ENCODE results near the gene RAPGEF2. TPM values are rescaled to one million over a fixed set of nuclear protein-coding genes. Genes with fewer than 3 reads are reported as not detected.
A peak's percentile ranks its signal among the peaks of the same experiment; 100 is the strongest.

RAPGEF2 gene
- total RNA-seq, 1 experiment from 2014 or later: 37.1 TPM

- Histone ChIP-seq H4K91ac (ENCODE audit: insufficient read length, low read depth, low read length) (no peak overlapping the region), H4K8ac (replicated peaks; ENCODE audit: insufficient read length, low read depth, low read length) (no peak overlapping the region), H4K5ac (ENCODE audit: insufficient read length, low read depth, low read length) (no peak overlapping the region), H3K79me1 (ENCODE audit: insufficient read depth, low read depth, low read length, poor library complexity, severe bottlenecking) (no peaks in the 10 kb centered on the region), H2AFZ (ENCODE audit: low read length) (no peak overlapping the region), H3K14ac (ENCODE audit: insufficient read depth, low read length) (no peak overlapping the region), H3K4ac (ENCODE audit: low read depth, low read length) (no peak overlapping the region), H2AK5ac (ENCODE audit: insufficient read length, low read length) (no peak overlapping the region), H3K9ac (ENCODE audit: extremely low read depth, insufficient read length, low read length) (no peak overlapping the region), H3K27ac (ENCODE audit: insufficient read length, low read depth, low read length) (no peak overlapping the region), H3T11ph (ENCODE audit: low read length) (no peak overlapping the region), H3K23ac (ENCODE audit: insufficient read length, low read depth, low read length) (no peak overlapping the region), H2BK20ac (ENCODE audit: low read depth, low read length, poor library complexity, severe bottlenecking) (no peak overlapping the region), H3K18ac (ENCODE audit: insufficient read length, low read depth, low read length) (no peak overlapping the region), H4K20me1 (ENCODE audit: control insufficient read depth, insufficient read depth, insufficient read length) (no peaks in the 10 kb centered on the region), H3K4me1 (ENCODE audit: insufficient read depth, low read length) (peaks cover 3% of the 10 kb centered on the region; the same call in 1 of the 2 replicates), H3K23me2 (ENCODE audit: insufficient read length, low read depth, low read length, poor library complexity, severe bottlenecking) (no peaks in the 10 kb centered on the region), H2BK5ac (ENCODE audit: insufficient read length, low read length) (no peak overlapping the region), H3K79me2 (ENCODE audit: insufficient read depth, low read length) (no peaks in the 10 kb centered on the region), H2BK12ac (ENCODE audit: insufficient read length, low read depth, low read length) (no peak overlapping the region), H2BK15ac (ENCODE audit: low read depth, low read length) (no peak overlapping the region), H3K56ac (ENCODE audit: insufficient read length, low read depth, low read length) (no peak overlapping the region), H3K27me3 (ENCODE audit: insufficient read depth, low read length) (no peaks in the 10 kb centered on the region), H3K4me2 (ENCODE audit: insufficient read depth, insufficient read length, low read length) (no peak overlapping the region), H2BK120ac (ENCODE audit: low read depth, low read length, poor library complexity, severe bottlenecking) (no peak overlapping the region), H3K9me3 (ENCODE audit: control insufficient read depth, low read depth, low read length) (no peaks in the 10 kb centered on the region)
- Mint-ChIP-seq H3K27ac (0 out of 7 replicates have a peak overlapping the region, but pooled peaks of 1 of the 3 experiments have one; percentile 16), H3K36me3 (ENCODE audit: insufficient read depth in 1 of 3, low read depth in 3 of 3) (peaks cover 0 to 3% (median 0%) of the 10 kb centered on the region in 3 experiments; a peak in 1 of 7 replicates), H3K9me3 (no peaks in the 10 kb centered on the region), H3K4me1 (peaks cover 20 to 27% of the 10 kb centered on the region in 2 experiments), H3K4me3 (no peak overlapping the region), H3K27me3 (ENCODE audit: low read depth) (no peaks in the 10 kb centered on the region)
- no peak for DNase-seq
- no CpG with 5 or more reads among the region's 2 CpGs for WGBS (ENCODE audit: extremely low coverage, insufficient read length, low lambda C conversion rate)
- TF ChIP-seq CTCF (conservative IDR thresholded peaks at IDR 0.05): no peak
These were observed 180.1 kb downstream of the RAPGEF2 start for GRCh38 chr4:159282944-159283343.
